ENCODE measurements around the gene NRTN.
"Not testable (repeated sequence)": the region's sequence is repeated elsewhere in the genome, so short reads cannot be mapped to it uniquely, and the experiment has no call there.

The NRTN gene

GRCh38 chr19:5804516-5805461, at the start of gene NRTN:
NRTN (plus strand) TSS chr19:5805067; CDS start chr19:5824166, 19,099 bp downstream.
- no peak for FAIRE-seq

GRCh38 chr19:5762608-5763217, 42.2 kb upstream of the NRTN start:
- no peak for FAIRE-seq

- no peak for FAIRE-seq
Measured at GRCh38 chr19:5765220-5765619, 39.6 kb upstream of the NRTN start.

- no peak for FAIRE-seq
Measured at GRCh38 chr19:5767949-5768348, 36.9 kb upstream of the NRTN start.

- FAIRE-seq: no peak
Measured at GRCh38 chr19:5772416-5772815, 32.5 kb upstream of the NRTN start.

- no peak for FAIRE-seq
Measured at GRCh38 chr19:5773276-5773675, 31.6 kb upstream of the NRTN start.

- FAIRE-seq: no peak
Measured at GRCh38 chr19:5774921-5775320, 29.9 kb upstream of the NRTN start.

GRCh38 chr19:5775668-5776309, 29.1 kb upstream of the NRTN start:
- FAIRE-seq: no peak

- FAIRE-seq: no peak
Measured at GRCh38 chr19:5778402-5778801, 26.5 kb upstream of the NRTN start.

- FAIRE-seq: not testable (repeated sequence)
Measured at GRCh38 chr19:5780916-5781315, 24.0 kb upstream of the NRTN start.

GRCh38 chr19:5782322-5782721, 22.5 kb upstream of the NRTN start:
- FAIRE-seq: no peak

GRCh38 chr19:5782945-5783919, 21.6 kb upstream of the NRTN start:
- no peak for FAIRE-seq

- FAIRE-seq: no peak
Measured at GRCh38 chr19:5784581-5785147, 20.2 kb upstream of the NRTN start, which contains the start of gene PRR22. PRR22 (minus strand) TSS chr19:5784746; CDS start chr19:5784660, 86 bp downstream.

GRCh38 chr19:5785423-5785822, 19.4 kb upstream of the NRTN start:
- no peak for FAIRE-seq

GRCh38 chr19:5786593-5787408, 18.1 kb upstream of the NRTN start:
- FAIRE-seq: no peak

GRCh38 chr19:5787409-5788182, 17.3 kb upstream of the NRTN start:
- FAIRE-seq: no peak

GRCh38 chr19:5788422-5788821, 16.4 kb upstream of the NRTN start:
- FAIRE-seq: no peak

GRCh38 chr19:5789351-5789761, 15.5 kb upstream of the NRTN start:
- FAIRE-seq: no peak

GRCh38 chr19:5789886-5790558, 14.8 kb upstream of the NRTN start:
- no peak for FAIRE-seq

Measured in A204.1 (cell line).